ENCODE results near the gene CNOT4.

Gene CNOT4

DNA sequence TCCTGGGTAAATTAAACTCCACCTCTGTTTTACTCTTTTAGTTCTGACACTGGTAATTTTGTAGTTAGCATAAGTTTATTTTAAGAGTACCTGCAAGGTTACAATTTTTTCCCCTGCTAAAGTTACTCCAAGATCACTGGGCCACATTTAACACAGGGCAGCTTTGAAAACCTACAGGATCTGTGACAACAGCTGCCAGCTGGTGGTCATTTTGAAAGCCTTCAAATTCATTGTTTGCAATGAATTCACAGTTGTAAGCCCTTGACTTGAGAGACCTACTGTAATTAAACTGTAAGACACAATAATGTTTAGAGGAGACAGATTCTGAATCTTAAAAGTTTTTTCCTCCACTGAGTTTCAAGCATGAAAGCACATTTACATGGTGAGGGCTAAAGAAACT is 129.6 kb downstream of the CNOT4 start:
- no peak overlapping the region for H3K4me3 ChIP-seq (IDR thresholded peaks at IDR 0.05; ENCODE audit: insufficient read depth, low read depth, low read length)
- no peak overlapping the region for H3K9ac ChIP-seq
- no peaks in the 10 kb centered on the region for H4K20me1 ChIP-seq (ENCODE audit: insufficient read depth)
- H3K27ac ChIP-seq = no peak overlapping the region
- H3K4me1 ChIP-seq (ENCODE audit: low read depth, poor library complexity, severe bottlenecking) = no peaks in the 10 kb centered on the region
- no peak overlapping the region for H2AFZ ChIP-seq (ENCODE audit: low read depth)
- no peaks in the 10 kb centered on the region for H3K79me2 ChIP-seq (ENCODE audit: insufficient read depth, low read depth)
- TF ChIP-seq, protein P1, sequence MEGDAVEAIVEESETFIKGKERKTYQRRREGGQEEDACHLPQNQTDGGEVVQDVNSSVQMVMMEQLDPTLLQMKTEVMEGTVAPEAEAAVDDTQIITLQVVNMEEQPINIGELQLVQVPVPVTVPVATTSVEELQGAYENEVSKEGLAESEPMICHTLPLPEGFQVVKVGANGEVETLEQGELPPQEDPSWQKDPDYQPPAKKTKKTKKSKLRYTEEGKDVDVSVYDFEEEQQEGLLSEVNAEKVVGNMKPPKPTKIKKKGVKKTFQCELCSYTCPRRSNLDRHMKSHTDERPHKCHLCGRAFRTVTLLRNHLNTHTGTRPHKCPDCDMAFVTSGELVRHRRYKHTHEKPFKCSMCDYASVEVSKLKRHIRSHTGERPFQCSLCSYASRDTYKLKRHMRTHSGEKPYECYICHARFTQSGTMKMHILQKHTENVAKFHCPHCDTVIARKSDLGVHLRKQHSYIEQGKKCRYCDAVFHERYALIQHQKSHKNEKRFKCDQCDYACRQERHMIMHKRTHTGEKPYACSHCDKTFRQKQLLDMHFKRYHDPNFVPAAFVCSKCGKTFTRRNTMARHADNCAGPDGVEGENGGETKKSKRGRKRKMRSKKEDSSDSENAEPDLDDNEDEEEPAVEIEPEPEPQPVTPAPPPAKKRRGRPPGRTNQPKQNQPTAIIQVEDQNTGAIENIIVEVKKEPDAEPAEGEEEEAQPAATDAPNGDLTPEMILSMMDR (conservative IDR thresholded peaks at IDR 0.05; ENCODE audit: low read depth, low read length) = no peak
- no peak overlapping the region for H3K4me2 ChIP-seq
- H3K27me3 ChIP-seq (ENCODE audit: insufficient read depth, low read depth) = no peaks in the 10 kb centered on the region
- no peaks in the 10 kb centered on the region for H3K36me3 ChIP-seq (ENCODE audit: insufficient read depth)

DNA sequence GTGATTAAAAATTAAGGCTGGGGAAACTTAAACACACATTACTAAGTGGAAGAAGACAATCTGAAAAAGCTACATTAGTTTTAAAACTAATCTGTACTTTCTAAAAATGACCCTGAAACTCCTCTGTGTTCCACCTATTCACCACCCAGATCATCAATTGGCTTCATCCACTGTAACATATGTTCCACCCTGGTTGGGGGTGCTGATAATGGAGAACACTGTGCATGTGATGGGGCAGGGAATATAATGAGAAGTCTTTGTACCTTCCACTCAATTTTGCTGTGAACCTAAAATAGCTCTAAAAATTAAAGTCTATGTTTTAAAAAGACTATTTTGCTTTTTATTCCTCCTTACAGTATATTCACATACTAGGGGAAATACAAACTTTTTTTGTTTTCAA is 132.7 kb downstream of the CNOT4 start:
- Histone ChIP-seq H3K9ac (no peak overlapping the region), H3K27ac (no peak overlapping the region), H3K27me3 (ENCODE audit: insufficient read depth, low read depth) (no peaks in the 10 kb centered on the region), H2AFZ (ENCODE audit: low read depth) (no peak overlapping the region), H3K4me3 (IDR thresholded peaks at IDR 0.05; ENCODE audit: insufficient read depth, low read depth, low read length) (no peak overlapping the region), H3K36me3 (ENCODE audit: insufficient read depth) (no peaks in the 10 kb centered on the region), H3K79me2 (ENCODE audit: insufficient read depth, low read depth) (no peaks in the 10 kb centered on the region), H3K4me2 (no peak overlapping the region), H3K4me1 (ENCODE audit: low read depth, poor library complexity, severe bottlenecking) (no peaks in the 10 kb centered on the region), H4K20me1 (ENCODE audit: insufficient read depth) (no peaks in the 10 kb centered on the region)
- TF ChIP-seq, protein P1 (conservative IDR thresholded peaks at IDR 0.05; ENCODE audit: low read depth, low read length) = no peak

DNA sequence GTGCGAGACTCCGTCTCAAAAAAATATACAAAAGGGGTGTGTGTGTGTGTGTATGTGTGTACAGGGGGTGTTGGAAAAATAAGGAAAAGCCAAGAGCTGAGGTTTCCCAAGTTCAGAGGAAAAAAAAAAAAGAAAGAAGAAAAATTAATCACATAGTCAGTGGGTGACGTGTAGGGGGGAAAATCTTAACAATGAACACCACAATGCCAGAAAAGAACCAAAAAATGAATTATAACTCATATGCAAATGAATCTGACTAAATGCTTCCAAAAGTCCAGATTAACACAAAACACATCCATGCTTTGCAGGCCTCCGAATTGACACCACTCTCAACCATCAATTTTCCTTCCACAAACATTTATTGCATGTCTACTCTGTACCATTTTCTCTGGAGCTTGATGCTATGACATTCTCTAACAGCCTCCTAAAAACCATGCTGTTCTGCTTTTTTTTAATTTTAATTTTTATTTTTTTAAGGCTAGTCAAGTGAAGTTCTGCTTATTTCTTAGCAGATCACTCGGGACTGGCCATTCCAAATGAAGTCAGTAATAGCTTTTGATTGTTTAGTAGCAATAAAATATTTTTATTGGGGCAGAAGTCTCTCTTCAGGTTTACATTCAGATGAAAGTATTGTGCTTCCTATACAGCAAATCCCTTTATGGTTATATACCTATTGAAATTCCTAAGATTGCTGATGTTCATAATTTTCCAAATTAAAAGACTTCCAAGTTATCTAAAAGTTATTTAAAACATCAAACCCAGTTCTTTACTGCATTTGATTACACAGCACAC is 133.8 kb downstream of the CNOT4 start:
- Histone ChIP-seq H3K9ac (no peak overlapping the region), H3K4me2 (no peak overlapping the region), H3K27ac (no peak overlapping the region), H3K4me3 (IDR thresholded peaks at IDR 0.05; ENCODE audit: insufficient read depth, low read depth, low read length) (no peak overlapping the region), H3K36me3 (ENCODE audit: insufficient read depth) (no peaks in the 10 kb centered on the region), H3K79me2 (ENCODE audit: insufficient read depth, low read depth) (no peaks in the 10 kb centered on the region), H3K27me3 (ENCODE audit: insufficient read depth, low read depth) (no peaks in the 10 kb centered on the region), H4K20me1 (ENCODE audit: insufficient read depth) (no peaks in the 10 kb centered on the region), H3K4me1 (ENCODE audit: low read depth, poor library complexity, severe bottlenecking) (no peaks in the 10 kb centered on the region), H2AFZ (ENCODE audit: low read depth) (no peak overlapping the region)
- TF ChIP-seq, protein P1 (conservative IDR thresholded peaks at IDR 0.05; ENCODE audit: low read depth, low read length) = no peak

DNA sequence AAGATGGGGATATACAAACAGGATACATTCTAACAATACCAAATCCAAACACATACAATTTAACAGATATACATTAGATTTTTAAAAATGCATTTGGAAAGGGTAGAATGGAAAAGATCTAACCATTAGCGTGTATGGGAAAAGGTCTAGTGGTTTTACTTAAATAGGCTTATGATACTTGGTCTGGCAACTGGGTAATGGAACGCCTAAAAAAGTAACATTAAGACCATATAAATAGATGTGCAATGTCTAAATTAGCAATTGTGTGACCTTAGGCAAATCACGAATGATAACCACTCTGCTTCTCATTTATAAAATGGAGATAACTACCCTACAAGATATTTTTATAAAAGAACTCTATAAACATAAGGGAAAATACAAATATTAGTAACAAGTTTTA is 135.2 kb downstream of the CNOT4 start:
- H3K9ac ChIP-seq = no peak overlapping the region
- H3K27me3 ChIP-seq (ENCODE audit: insufficient read depth, low read depth) = no peaks in the 10 kb centered on the region
- TF ChIP-seq, protein P1 (conservative IDR thresholded peaks at IDR 0.05; ENCODE audit: low read depth, low read length) = no peak
- no peaks in the 10 kb centered on the region for H3K36me3 ChIP-seq (ENCODE audit: insufficient read depth)
- H3K4me2 ChIP-seq = no peak overlapping the region
- no peak overlapping the region for H2AFZ ChIP-seq (ENCODE audit: low read depth)
- no peaks in the 10 kb centered on the region for H3K4me1 ChIP-seq (ENCODE audit: low read depth, poor library complexity, severe bottlenecking)
- H4K20me1 ChIP-seq (ENCODE audit: insufficient read depth) = no peaks in the 10 kb centered on the region
- no peak overlapping the region for H3K4me3 ChIP-seq (IDR thresholded peaks at IDR 0.05; ENCODE audit: insufficient read depth, low read depth, low read length)
- no peaks in the 10 kb centered on the region for H3K79me2 ChIP-seq (ENCODE audit: insufficient read depth, low read depth)
- H3K27ac ChIP-seq = no peak overlapping the region
